HUES64 (cell line): ENCODE measurements around the gene URGCP.

Source experiments
- H3K27ac ChIP-seq: 2 replicates; pipeline ENCODE4 v1.7.0; 2013; ENCODE audit warnings: low read depth, low read length, inconsistent platforms
- H3K27me3 ChIP-seq: 2 replicates; pipeline ENCODE4 v1.6.1; 2013; ENCODE audit warnings: mild to moderate bottlenecking, low read length; ENCODE audit not compliant: insufficient read depth
- H3K36me3 ChIP-seq: 2 replicates; pipeline ENCODE4 v1.6.1; 2013; ENCODE audit warnings: mild to moderate bottlenecking, low read length; ENCODE audit not compliant: insufficient read depth
- H3K4me1 ChIP-seq: 2 replicates; pipeline ENCODE4 v1.6.1; 2013; ENCODE audit warnings: mild to moderate bottlenecking, low read length, moderate library complexity; ENCODE audit not compliant: insufficient read depth
- H3K4me3 ChIP-seq: 2 replicates; pipeline ENCODE4 v1.5.1; 2013; ENCODE audit warnings: mild to moderate bottlenecking, low read length, moderate library complexity
- H3K9ac ChIP-seq: 2 replicates; pipeline ENCODE4 v1.6.1; 2013; ENCODE audit warnings: mild to moderate bottlenecking, low read depth, low read length
- H3K9me3 ChIP-seq: 2 replicates; pipeline ENCODE4 v1.6.1; 2013; ENCODE audit warnings: low read depth, low read length; ENCODE audit not compliant: insufficient read depth
- WGBS: fragments of 150-250, 120-280 bp; methylation state at CpG from one replicate; pipeline ENCODE4 v1.1.7; 2013; ENCODE audit warnings: missing lambda C conversion rate; 5-methylcytosine and 5-hydroxymethylcytosine counted together

Gene URGCP

GRCh38 chr7:43884209-43884608 is 22.2 kb downstream of the URGCP start:
- Histone ChIP-seq H3K4me3 (no peak overlapping the region), H3K27ac (no peak overlapping the region), H3K27me3 (no peaks in the 10 kb centered on the region), H3K9me3 (no peaks in the 10 kb centered on the region), H3K9ac (no peak overlapping the region), H3K4me1 (peaks cover 4% of the 10 kb centered on the region), H3K36me3 (peaks cover 17% of the 10 kb centered on the region)
- WGBS: 92% methylated on average over 4 of the region's 4 CpGs

- Histone ChIP-seq H3K4me3 (no peak overlapping the region), H3K27ac (0 out of 2 replicates have a peak overlapping the region, but pooled peaks have one; percentile 15), H3K36me3 (peaks cover 42% of the 10 kb centered on the region), H3K9me3 (no peaks in the 10 kb centered on the region), H3K4me1 (peaks cover 4% of the 10 kb centered on the region), H3K9ac (no peak overlapping the region), H3K27me3 (no peaks in the 10 kb centered on the region)
- WGBS: 73% methylated on average over 5 of the region's 5 CpGs
Observed at GRCh38 chr7:43880596-43880995, 25.8 kb downstream of the URGCP start.

- Histone ChIP-seq H3K4me3 (no peak overlapping the region), H3K27ac (no peak overlapping the region), H3K36me3 (peaks cover 41% of the 10 kb centered on the region), H3K9me3 (no peaks in the 10 kb centered on the region), H3K27me3 (no peaks in the 10 kb centered on the region), H3K4me1 (peaks cover 4% of the 10 kb centered on the region), H3K9ac (no peak overlapping the region)
- 98% methylated on average over 2 of the region's 2 CpGs for WGBS
Observed at GRCh38 chr7:43879477-43879876, 26.9 kb downstream of the URGCP start.

- 95% methylated on average over 5 of the region's 5 CpGs for WGBS
- peaks cover 4% of the 10 kb centered on the region for H3K4me1 ChIP-seq
- no peaks in the 10 kb centered on the region for H3K9me3 ChIP-seq
- no peaks in the 10 kb centered on the region for H3K27me3 ChIP-seq
- no peak overlapping the region for H3K4me3 ChIP-seq
- H3K9ac ChIP-seq: no peak overlapping the region
- H3K27ac ChIP-seq: no peak overlapping the region
- H3K36me3 ChIP-seq: peaks cover 38% of the 10 kb centered on the region
Observed at GRCh38 chr7:43878867-43879266, 27.5 kb downstream of the URGCP start.

GRCh38 chr7:43877968-43878864 is 28.2 kb downstream of the URGCP start:
- H3K27ac ChIP-seq: no peak overlapping the region
- no peak overlapping the region for H3K4me3 ChIP-seq
- H3K36me3 ChIP-seq: peaks cover 38% of the 10 kb centered on the region
- H3K4me1 ChIP-seq: peaks cover 4% of the 10 kb centered on the region
- H3K9ac ChIP-seq: no peak overlapping the region
- H3K27me3 ChIP-seq: no peaks in the 10 kb centered on the region
- no peaks in the 10 kb centered on the region for H3K9me3 ChIP-seq
- WGBS: 95% methylated on average over 38 of the region's 38 CpGs

GRCh38 chr7:43876976-43877745 is 29.2 kb downstream of the URGCP start:
- Histone ChIP-seq H3K4me3 (no peak overlapping the region), H3K4me1 (peaks cover 11% of the 10 kb centered on the region), H3K36me3 (peaks cover 35% of the 10 kb centered on the region), H3K9ac (no peak overlapping the region), H3K27ac (no peak overlapping the region), H3K27me3 (no peaks in the 10 kb centered on the region), H3K9me3 (no peaks in the 10 kb centered on the region)
- WGBS: 91% methylated on average over 29 of the region's 29 CpGs

GRCh38 chr7:43876241-43876640 is 30.2 kb downstream of the URGCP start:
- H3K36me3 ChIP-seq: peaks cover 35% of the 10 kb centered on the region
- no peak overlapping the region for H3K4me3 ChIP-seq
- no peaks in the 10 kb centered on the region for H3K27me3 ChIP-seq
- WGBS: 93% methylated on average over 7 of the region's 7 CpGs
- H3K9me3 ChIP-seq: no peaks in the 10 kb centered on the region
- no peak overlapping the region for H3K27ac ChIP-seq
- H3K9ac ChIP-seq: no peak overlapping the region
- peaks cover 16% of the 10 kb centered on the region for H3K4me1 ChIP-seq

GRCh38 chr7:43873300-43873699 is 33.1 kb downstream of the URGCP start:
- peaks cover 23% of the 10 kb centered on the region for H3K36me3 ChIP-seq

GRCh38 chr7:43872406-43873110 is 33.8 kb downstream of the URGCP start:
- no peak overlapping the region for H3K9ac ChIP-seq
- no peak overlapping the region for H3K4me3 ChIP-seq
- no peaks in the 10 kb centered on the region for H3K9me3 ChIP-seq
- H3K27ac ChIP-seq: no peak overlapping the region
- H3K36me3 ChIP-seq: peaks cover 17% of the 10 kb centered on the region
- WGBS: 85% methylated on average over 7 of the region's 7 CpGs
- peaks cover 22% of the 10 kb centered on the region for H3K4me1 ChIP-seq
- H3K27me3 ChIP-seq: 0 out of 2 replicates have a peak, but pooled peaks cover 3% of the 10 kb centered on the region

More at GRCh38 chr7:43873300-43873699, 33.1 kb downstream of the URGCP start:
- Histone ChIP-seq H3K27me3 (0 out of 2 replicates have a peak, but pooled peaks cover 3% of the 10 kb centered on the region), H3K4me3 (no peak overlapping the region), H3K9ac (no peak overlapping the region), H3K27ac (no peak overlapping the region), H3K9me3 (no peaks in the 10 kb centered on the region), H3K4me1 (peaks cover 22% of the 10 kb centered on the region)
- 91% methylated on average over 5 of the region's 5 CpGs for WGBS

GRCh38 chr7:43871064-43871463 is 35.3 kb downstream of the URGCP start:
- Histone ChIP-seq H3K9me3 (no peaks in the 10 kb centered on the region), H3K4me1 (peaks cover 22% of the 10 kb centered on the region), H3K4me3 (no peak overlapping the region), H3K36me3 (peaks cover 17% of the 10 kb centered on the region), H3K27ac (no peak overlapping the region), H3K9ac (no peak overlapping the region), H3K27me3 (0 out of 2 replicates have a peak, but pooled peaks cover 3% of the 10 kb centered on the region)
- WGBS: 98% methylated on average over 2 of the region's 3 CpGs
